ENCODE results near the gene SLC20A1. TPM values are rescaled to one million over a fixed set of nuclear protein-coding genes. Genes with fewer than 3 reads are reported as not detected.

The SLC20A1 gene
- total and polyA plus RNA-seq, 11 donors, result 5.6 to 51.7 (median 12.0) TPM

DNA sequence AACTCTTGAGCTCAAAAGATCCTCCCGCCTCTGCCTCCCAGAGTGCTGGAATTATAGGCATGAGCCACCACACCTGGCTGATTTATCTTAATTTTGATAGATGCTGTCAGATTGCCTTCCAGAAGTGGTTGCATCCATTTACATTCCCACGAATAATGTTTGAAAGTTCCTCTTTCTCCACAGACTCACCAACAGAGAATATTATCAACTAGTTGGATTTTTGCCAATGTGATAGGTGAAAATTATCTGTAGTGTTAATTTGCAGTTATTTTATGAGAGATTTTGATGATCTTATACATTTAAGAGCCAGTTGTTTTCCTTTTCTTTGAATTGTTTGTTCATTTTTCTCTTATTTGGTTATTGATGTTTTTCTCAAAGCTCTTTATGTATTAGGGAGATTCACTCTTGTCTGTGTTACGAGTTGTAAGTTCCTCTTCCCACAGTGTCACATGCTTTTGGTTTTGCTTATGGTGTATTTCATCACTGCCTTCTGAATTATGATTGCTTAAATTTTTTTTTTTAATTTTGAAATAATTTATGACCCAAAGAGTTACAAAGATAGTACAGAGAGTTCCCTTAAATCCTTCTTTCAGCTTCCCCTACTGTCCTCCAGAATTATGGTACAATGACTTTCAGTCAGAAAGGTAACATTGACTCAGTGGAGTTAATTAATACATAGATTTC is 54.4 kb downstream of the SLC20A1 start:
- TF ChIP-seq CTCF (IDR thresholded peaks at IDR 0.05) (no peak), POLR2A (IDR thresholded peaks at IDR 0.05) (no peak)
- Histone ChIP-seq H3K9me3 (no peaks in the 10 kb centered on the region), H3K27me3 (peaks cover 0 to 4% (median 0%) of the 10 kb centered on the region in 9 donors), H3K4me3 (no peak overlapping the region), H3K27ac (peak overlapping the region in 1 of 12 donors; percentile 91), H3K4me1 (peaks cover 0 to 44% (median 0%) of the 10 kb centered on the region in 12 donors), H3K36me3 (no peaks in the 10 kb centered on the region)
- intact Hi-C loops (cut with DNase I), result loop anchor here in 1 of 10 donors (10.0 kb wide), 1 partner anchor 75 kb away; no protein-coding TSS in a partner anchor
- peak in 3 of 4 donors; percentile 20 to 59 (median 22) for ATAC-seq
- whole genome bisulfite sequencing, 4 donors, result 71 to 81% (median 76%) methylated on average over 3 of the region's 3 CpGs
- no peak for DNase-seq

GRCh38 chr2:112701052-112701451 is 55.3 kb downstream of the SLC20A1 start:
- H3K9me3 ChIP-seq, result no peaks in the 10 kb centered on the region
- H3K27me3 ChIP-seq, result peaks cover 0 to 4% (median 0%) of the 10 kb centered on the region in 9 donors
- intact Hi-C loops (cut with DNase I), result no loop called here
- H3K4me1 ChIP-seq, result peaks cover 0 to 51% (median 0%) of the 10 kb centered on the region in 12 donors
- WGBS, 4 donors, result 82 to 89% (median 84%) methylated on average over 8 of the region's 8 CpGs
- no peak overlapping the region for H3K4me3 ChIP-seq
- no peak for DNase-seq
- H3K36me3 ChIP-seq, result no peaks in the 10 kb centered on the region
- peak overlapping the region in 1 of 12 donors; percentile 91 for H3K27ac ChIP-seq
- TF ChIP-seq POLR2A (IDR thresholded peaks at IDR 0.05), result no peak
- no peak for TF ChIP-seq CTCF (IDR thresholded peaks at IDR 0.05)
- ATAC-seq, result no peak

DNA sequence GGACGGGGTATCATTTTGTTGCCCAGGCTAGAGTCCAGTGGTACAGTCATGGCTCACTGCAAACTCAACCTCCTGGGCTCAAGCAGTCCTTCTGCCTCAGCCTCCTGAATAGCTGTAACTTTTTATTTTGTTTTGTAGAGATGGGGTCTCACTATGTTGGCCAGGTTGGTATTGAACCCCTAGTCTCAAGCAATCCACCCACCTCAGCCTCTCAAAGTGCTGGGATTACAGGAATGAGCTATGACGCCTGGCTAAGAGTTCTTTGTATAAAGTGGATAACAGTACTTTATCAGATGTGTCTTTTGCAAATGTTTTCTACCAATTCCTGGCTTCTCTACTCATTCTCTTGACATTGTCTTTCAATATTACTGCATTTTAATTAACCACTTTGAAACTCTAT is 57.9 kb downstream of the SLC20A1 start:
- Histone ChIP-seq H3K27me3 (peaks cover 0 to 7% (median 0%) of the 10 kb centered on the region in 9 donors), H3K4me1 (peaks cover 0 to 65% (median 0%) of the 10 kb centered on the region in 12 donors), H3K36me3 (no peaks in the 10 kb centered on the region), H3K27ac (no peak overlapping the region), H3K9me3 (no peaks in the 10 kb centered on the region), H3K4me3 (no peak overlapping the region)
- ATAC-seq (no peak), DNase-seq (no peak)
- intact Hi-C loops (cut with DNase I), result no loop called here
- WGBS, 4 donors, result 40 to 92% (median 67%) methylated on average over 2 of the region's 2 CpGs
- no peak for TF ChIP-seq POLR2A (IDR thresholded peaks at IDR 0.05)

- ATAC-seq, result no peak
- no peak for DNase-seq
- peaks cover 0 to 57% (median 0%) of the 10 kb centered on the region in 12 donors for H3K4me1 ChIP-seq
These were observed 59.8 kb downstream of the SLC20A1 start for GRCh38 chr2:112705575-112705974.

More at GRCh38 chr2:112705575-112705974, 59.8 kb downstream of the SLC20A1 start:
- 91 to 95% (median 91%) methylated on average over 4 of the region's 4 CpGs for WGBS, 4 donors
- H3K27me3 ChIP-seq, result peaks cover 0 to 7% (median 0%) of the 10 kb centered on the region in 9 donors
- H3K36me3 ChIP-seq, result no peaks in the 10 kb centered on the region
- no peaks in the 10 kb centered on the region for H3K9me3 ChIP-seq
- TF ChIP-seq POLR2A (IDR thresholded peaks at IDR 0.05), result no peak
- no peak for TF ChIP-seq CTCF (IDR thresholded peaks at IDR 0.05)
- no peak overlapping the region for H3K27ac ChIP-seq
- no peak overlapping the region for H3K4me3 ChIP-seq
- intact Hi-C loops (cut with DNase I), result no loop called here

All from heart left ventricle (tissue), 16 donors.